ENCODE data around the gene PTH2.
"Not testable (repeated sequence)": the region's sequence is repeated elsewhere in the genome, so short reads cannot be mapped to it uniquely, and the experiment has no call there.

Gene PTH2

DNA sequence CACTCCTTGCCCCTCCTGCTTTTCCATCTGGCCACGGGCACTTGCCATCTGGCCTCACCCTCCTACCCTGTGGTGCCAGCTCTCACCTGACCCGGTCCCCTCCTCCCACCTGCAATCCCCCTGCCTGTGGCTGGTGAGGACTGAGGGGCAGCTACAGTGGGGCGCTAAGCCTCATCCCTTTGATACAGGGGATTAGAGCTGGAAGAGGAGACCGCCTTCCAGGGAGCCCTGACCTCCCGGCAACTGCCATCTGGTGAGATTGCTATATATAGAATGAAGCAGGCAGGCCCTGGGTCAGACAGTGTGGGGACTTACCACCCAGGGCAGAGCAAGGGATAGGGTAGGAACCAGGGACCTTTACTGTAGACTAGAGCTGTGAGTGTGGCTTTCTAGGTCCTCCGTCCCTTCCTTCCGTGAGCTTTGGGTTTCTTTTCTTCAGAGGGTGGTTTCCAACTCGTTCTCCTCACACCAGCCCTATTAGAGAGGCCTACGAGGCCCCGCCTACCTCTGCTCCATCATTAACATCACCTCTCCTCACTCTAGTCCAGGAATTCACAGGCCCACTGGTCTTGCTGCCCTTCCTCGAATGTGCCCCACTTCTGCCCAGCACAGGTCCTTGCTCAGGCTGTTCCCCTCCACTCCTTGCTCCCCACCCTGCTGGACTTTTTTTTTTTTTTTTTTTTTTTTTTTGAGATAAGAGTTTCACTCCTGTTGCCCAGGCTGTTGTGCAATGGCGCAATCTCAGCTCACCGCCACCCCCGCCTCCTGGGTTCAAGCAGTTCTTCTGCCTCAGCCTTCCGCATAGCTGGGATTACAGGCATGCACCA, 27.4 kb downstream of the PTH2 start:
- no peak for DNase-seq (ENCODE audit: low read depth, low spot score)
- H3K4me3 ChIP-seq (ENCODE audit: low read length): no peak overlapping the region

DNA sequence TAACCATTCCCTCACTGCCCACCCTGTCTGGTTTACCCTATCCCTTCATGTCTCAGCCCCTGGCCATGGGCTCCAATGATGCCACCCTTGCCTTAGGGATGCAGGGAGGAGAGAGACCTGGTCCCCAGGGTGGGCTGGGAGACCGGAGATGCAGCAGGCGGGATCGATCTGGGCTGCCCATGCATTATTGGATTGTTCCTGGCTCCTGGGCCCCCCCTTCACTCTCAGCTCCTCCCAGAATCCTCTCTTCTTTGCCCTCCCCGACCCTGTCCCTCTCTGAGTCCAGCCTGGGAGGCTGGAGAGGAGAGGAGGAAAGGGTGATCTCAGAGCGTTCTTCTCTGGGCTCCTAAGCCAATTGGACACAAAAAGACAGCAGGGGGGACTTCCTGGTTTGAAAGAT, 29.4 kb downstream of the PTH2 start:
- no peak for DNase-seq (ENCODE audit: low read depth, low spot score)
- H3K4me3 ChIP-seq (ENCODE audit: low read length): no peak overlapping the region

DNA sequence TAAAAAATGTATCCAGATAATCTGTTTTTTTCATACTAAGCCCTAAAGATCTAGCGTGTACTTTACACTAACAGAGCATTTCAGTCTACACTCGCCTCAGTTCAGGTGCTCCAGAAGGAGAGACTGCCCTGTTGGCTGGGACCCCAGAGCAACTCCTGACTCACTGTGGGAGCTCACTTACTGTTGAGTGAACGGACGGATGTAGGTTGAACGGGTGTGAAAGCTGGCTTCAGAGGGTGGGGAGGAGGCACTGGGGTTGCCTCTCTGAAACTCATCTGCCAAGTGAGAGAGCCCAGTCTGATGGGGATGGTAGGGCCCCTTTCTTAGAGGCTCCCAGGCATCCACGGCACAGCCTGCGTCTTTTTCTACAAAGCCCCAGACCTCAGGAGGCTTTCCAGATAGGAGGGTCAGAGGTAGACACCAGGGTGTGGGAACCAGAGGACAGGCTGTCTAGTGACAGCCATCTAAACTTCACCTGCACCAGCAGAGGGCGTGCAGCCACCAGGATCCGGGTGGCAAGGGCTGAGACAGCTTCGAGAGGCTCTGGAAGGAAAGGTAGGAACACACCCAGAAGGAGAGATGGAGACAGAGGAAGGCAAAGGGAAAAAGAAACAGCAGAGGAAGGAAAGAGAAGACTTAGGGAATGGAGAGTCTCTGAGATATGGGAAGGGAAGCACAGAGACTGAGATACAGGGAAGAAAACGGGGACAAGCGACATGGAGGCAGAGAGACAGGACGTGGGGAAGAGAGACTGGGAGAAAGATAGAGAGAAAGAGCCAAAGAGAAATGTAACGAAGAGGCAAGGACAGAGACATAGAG, 31.5 kb downstream of the PTH2 start:
- peak; percentile 66 for DNase-seq (ENCODE audit: low read depth, low spot score)
- no peak overlapping the region for H3K4me3 ChIP-seq (ENCODE audit: low read length)

DNA sequence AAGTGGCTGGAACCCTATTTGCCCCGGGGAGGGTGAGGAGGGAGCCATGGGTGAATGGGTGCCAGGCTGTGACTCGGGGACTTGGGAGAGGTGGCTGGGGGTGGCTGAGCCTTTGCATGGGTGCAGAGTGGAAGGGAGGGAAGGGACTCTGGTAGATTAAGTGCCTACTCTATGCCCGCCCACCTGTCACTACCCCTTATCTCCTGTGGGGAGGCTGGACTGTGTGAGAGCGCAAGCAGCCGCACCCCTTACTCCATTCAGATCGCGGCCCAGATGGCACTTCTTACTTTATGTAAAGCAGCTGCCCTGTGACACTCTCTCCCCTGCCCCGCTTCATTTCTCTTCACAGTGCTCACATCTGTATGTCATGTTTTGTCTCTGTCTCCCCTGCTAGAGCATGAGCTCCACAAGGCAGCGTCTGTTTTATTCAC, 32.3 kb downstream of the PTH2 start:
- H3K4me3 ChIP-seq (ENCODE audit: low read length): no peak overlapping the region
- DNase-seq (ENCODE audit: low read depth, low spot score): no peak

DNA sequence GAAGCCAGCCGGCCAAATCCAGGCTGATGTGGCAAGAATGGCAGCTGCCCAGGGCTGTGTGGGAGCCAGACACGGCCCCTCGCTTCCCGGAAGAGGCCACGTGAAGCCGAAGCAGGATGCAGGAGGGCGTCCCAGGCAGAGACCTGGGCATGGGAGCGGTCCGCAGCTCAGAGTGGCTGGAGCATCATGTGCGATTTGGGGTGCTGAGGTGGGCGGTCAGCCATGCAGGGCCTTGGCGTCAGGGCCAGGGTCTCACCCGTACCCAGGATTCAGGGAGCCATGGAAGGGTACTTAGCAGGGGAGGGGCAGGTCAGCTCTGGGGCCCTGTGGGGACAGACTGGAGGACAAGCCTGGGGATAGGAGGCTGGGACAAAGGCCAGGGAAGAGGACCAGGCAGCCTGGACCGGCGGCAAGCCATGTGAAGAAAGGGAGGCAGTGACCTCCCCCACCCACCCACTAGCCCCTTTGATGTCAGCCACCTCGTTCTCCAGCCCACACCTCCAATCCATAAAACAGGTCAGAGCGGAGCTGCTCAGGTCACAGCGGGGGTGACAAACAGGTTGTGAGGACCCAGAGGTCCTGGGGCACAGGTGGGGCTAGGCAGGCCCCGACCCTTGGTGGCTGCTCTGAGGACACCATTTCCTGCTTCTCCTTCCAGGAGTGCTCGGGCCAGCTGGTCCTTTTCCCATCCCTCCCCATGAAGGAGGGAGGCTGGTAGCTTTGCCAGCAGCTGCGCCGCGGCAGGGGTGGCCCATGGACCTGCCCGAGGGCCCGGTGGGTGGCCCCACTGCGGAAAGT, 32.9 kb downstream of the PTH2 start:
- no peak overlapping the region for H3K4me3 ChIP-seq (ENCODE audit: low read length)
- no peak for DNase-seq (ENCODE audit: low read depth, low spot score)

DNA sequence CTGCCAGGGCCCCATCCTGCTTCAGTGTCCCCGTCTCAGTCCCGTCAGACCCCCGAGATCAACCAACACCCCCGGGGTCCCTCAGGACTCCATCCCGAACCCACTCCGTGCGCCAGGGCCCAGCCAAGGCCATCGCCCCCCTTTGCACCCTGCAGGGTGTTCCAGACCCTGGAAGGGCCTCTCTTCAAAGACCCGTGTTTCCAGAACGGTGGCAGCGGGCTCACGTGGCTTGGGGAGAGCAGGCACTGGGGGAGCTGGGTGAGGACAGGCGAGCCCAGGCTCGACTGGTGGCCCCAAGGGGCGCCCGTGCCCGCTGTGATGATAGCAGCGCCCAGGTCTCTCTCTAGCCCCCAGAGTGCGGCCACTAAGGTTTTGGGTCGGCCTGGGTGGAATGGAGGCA, 33.8 kb downstream of the PTH2 start:
- no peak for DNase-seq (ENCODE audit: low read depth, low spot score)
- H3K4me3 ChIP-seq (ENCODE audit: low read length): no peak overlapping the region

DNA sequence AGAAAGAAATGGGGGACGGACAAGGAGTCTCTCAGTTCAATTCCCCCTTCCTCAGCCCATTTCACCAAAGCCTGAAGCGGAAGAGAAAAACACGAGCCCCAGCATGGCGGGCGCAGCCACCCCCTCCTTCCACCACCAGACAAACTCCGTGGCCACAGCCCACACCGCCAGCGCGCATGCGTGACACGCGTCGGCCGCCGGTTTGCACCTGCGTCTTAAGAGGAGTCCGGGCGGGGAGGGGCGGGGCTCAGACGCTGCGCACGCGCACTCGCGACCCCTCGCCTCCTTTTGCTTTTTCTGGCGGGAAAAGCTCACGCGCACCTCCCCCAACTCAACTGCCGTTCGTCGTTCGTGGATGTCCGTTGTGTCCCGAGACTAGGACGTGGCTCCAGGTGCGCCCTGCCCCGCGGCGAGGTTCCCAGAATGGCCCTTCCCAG, 35.3 kb downstream of the PTH2 start, which contains the start of gene KASH5:
Gene KASH5 (plus strand): TSS at position 314 of the 437 bp plus-strand sequence. CDS start 2,635 bp downstream, outside the sequence.
- no peak within 1 kb of the TSS for H3K4me3 ChIP-seq (ENCODE audit: low read length)
- DNase-seq (ENCODE audit: low read depth, low spot score): no peak

DNA sequence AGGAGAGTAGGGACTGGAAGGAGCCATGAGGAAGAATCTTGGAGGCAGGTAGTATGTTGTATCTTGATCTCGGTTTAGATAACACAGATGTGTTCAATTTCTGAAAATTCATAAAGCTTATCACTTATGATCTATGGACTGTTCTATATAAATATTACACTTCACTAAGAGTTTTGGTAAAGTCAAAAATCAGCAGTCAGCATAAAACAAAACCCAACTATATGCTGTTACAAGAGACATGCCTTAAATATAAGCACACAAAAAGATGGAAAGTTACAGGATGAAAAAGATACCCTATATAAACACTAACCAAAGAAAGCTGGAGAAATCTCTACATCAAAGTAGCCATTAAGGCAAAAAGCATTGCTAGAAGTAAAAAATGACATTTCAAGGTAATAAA, 39.6 kb downstream of the PTH2 start:
- H3K4me3 ChIP-seq (ENCODE audit: low read length): no peak overlapping the region
- no peak for DNase-seq (ENCODE audit: low read depth, low spot score)

DNA sequence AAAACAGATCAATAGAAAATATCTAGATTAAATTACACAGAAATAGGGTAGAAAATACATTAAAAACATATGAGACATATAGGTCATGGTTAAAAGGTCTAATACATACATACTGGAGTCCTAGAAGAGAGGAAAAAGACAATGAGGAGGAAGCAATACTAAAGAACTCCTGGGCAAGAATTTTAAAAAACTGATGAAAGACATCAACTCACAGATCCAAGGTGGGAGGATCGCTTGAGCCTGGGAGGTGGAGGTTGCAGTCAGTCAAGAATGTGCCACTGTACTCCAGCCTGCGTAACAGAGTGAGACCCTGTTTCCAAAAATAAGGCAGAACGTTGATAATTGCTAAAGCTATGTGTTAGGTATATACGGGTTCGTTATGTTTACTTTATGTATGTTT, 40.6 kb downstream of the PTH2 start:
- no peak overlapping the region for H3K4me3 ChIP-seq (ENCODE audit: low read length)
- DNase-seq (ENCODE audit: low read depth, low spot score): no peak

DNA sequence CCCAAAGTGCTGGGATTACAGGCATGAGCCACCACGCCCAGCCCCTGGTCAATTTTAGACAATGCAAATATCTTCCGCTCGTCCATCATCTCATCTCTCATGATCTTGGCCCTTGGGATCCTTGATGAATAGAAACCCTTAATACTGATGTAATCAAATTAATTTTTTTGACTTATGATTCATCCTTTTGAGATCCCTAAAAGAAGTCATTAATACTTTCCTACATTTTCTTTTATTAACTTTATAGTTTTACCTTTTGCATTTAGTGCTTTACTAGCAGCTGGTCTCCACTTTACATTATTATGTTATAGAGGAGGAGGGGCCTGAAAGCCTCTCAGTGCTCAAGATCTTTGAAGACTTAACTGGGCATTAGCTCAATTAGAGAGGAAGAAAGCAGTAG, 42.9 kb downstream of the PTH2 start:
- H3K4me3 ChIP-seq (ENCODE audit: low read length): no peak overlapping the region
- no peak for DNase-seq (ENCODE audit: low read depth, low spot score)

DNA sequence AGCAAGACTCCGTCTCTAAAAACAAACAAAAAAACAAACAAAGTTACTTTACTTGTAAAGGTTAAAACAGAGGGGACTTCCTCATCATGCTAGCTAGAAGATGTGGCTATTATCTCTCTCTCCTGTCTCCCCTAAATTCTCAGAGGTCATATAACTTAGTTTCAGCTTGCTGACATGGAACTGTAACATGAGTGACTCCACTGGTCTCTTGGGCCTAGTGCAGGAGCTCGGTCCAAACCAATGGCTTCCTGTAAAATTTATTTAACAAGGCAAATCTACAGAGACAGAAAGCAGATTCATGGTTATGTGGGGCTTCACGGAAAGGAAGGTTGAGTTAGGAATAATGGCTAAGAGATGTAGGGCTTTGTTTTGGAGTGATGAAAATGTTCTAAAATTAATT, 44.7 kb downstream of the PTH2 start:
- DNase-seq (ENCODE audit: low read depth, low spot score): no peak
- H3K4me3 ChIP-seq (ENCODE audit: low read length): no peak overlapping the region

DNA sequence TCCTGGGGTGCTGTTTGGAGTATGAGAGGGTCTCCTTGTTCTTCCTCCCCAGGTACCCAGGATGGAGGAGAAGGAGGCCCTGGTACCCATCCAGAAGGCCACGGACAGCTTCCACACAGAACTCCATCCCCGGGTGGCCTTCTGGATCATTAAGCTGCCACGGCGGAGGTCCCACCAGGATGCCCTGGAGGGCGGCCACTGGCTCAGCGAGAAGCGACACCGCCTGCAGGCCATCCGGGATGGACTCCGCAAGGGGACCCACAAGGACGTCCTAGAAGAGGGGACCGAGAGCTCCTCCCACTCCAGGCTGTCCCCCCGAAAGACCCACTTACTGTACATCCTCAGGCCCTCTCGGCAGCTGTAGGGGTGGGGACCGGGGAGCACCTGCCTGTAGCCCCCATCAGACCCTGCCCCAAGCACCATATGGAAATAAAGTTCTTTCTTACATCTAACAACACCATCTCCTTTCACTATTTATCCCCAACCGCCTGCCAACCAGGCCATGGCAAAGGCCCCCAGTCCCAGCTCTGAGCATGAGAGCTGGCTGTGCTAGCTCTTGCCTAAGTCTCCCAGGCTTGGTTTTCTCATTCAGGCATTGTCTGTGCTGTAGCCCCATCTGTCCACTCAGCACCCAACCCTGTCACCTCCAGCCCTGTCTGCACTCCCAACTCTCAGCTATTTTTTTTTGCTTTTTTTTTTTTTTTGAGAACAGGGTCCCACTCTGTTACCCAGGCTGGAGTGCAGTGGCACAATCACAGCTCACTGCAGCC, 48.4 kb downstream of the PTH2 start:
- DNase-seq (ENCODE audit: low read depth, low spot score): no peak
- H3K4me3 ChIP-seq (ENCODE audit: low read length): no peak overlapping the region

DNA sequence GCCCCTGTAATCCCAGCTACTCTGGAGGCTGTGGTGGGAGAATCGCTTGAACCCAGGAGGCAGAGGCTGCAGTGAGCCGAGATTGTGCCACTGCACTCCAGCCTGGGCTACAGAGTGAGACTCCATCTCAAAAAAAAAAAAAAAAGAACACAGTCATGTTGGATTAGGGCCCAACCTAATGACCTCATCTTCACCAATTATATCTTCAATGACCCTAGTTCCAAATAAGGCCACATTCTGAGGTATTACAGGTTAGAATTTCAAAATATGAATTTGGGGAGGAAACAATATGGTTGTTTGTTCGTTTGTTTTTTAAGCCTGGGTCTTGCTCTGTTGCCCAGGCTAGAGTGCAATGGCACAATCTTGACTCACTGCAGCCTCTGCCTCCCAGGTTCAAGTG, 50.1 kb downstream of the PTH2 start:
- DNase-seq (ENCODE audit: low read depth, low spot score); H3K4me3 ChIP-seq (ENCODE audit: low read length): not testable (repeated sequence)

All from Jurkat, Clone E6-1 (cell line).